Psoas muscle (tissue), 8 donors: ENCODE data around the gene RPS6KC1. TPM values are rescaled to one million over a fixed set of nuclear protein-coding genes. Genes with fewer than 3 reads are reported as not detected.

Source experiments
- ATAC-seq, 4 donors: fragments of 200-7000 bp; cut with Tn5 transposase; one replicate each; pipeline ENCODE4 v1.9.1; 2020; ENCODE audit warnings: moderate library complexity in 3 of 4, mild to moderate bottlenecking in 2 of 4
- DNase-seq, 2 donors: peaks; one replicate each; pipeline ENCODE4 v3.0.0-alpha.2; 2020
- H3K27ac ChIP-seq: fragments of 200-600 bp; one replicate; pipeline ENCODE4 v1.8.0; 2022
- H3K27me3 ChIP-seq, 3 donors: fragments of 200-600 bp in 1 of 3; one replicate each; pipeline versions ENCODE4 v1.6.1 to v1.8.0; 2013 to 2022; ENCODE audit warnings: low read length in 2 of 3, mild to moderate bottlenecking in 2 of 3, moderate library complexity in 1 of 3; ENCODE audit not compliant: insufficient read depth in 3 of 3
- H3K36me3 ChIP-seq, 2 donors: fragments of 200-600 bp in 1 of 2; one replicate each; pipeline versions ENCODE4 v1.6.1 to v1.8.0; 2013 to 2022; ENCODE audit warnings: low read depth in 1 of 2, mild to moderate bottlenecking in 1 of 2, moderate library complexity in 1 of 2; ENCODE audit not compliant: insufficient read depth in 1 of 2
- H3K4me1 ChIP-seq: fragments of 200-600 bp; one replicate; pipeline ENCODE4 v1.8.0; 2022
- H3K4me3 ChIP-seq: fragments of 200-600 bp; one replicate; pipeline ENCODE4 v1.8.0; 2022; ENCODE audit warnings: mild to moderate bottlenecking
- H3K9me3 ChIP-seq: fragments of 200-600 bp; one replicate; pipeline ENCODE4 v1.8.0; 2022
- WGBS, 3 donors: extraction: QIAGEN DNeasy Blood & Tissue Kit; methylation state at CpG; one replicate each; pipeline versions ENCODE4 v1.1.6 to v1.1.7; 2013; 5-methylcytosine and 5-hydroxymethylcytosine counted together
- intact Hi-C, 2 donors: fragments of 100-400 bp; cut with DNase I; formaldehyde crosslinking; loops; one replicate each; pipeline versions ENCODE4 v1.11.0 to v1.14.2; 2022
- polyA plus RNA-seq, 3 donors: library from polyadenylated mRNA; stranded (reverse); fragments of 200-250 nt; gene quantifications; one replicate each; pipeline ENCODE4 v1.2.3, GENCODE V29; 2013
- total RNA-seq, 4 donors: library from RNA; stranded (reverse); fragmentation: NEBNext Ultra II Directional in 2 of 4; extraction: Animal tissue kit (Norgen Biotek cat#: 25700) in 2 of 4; gene quantifications; one replicate each; pipeline versions ENCODE4 v1.2.1 to v1.2.4, GENCODE V29; 2021 to 2023
- TF ChIP-seq, protein P1 (sequence below): fragments of 200-600 bp; IDR thresholded peaks from one replicate; pipeline ENCODE4 v1.8.0; 2022; ENCODE audit warnings: antibody characterized with exemption
- donor health status: healthy with polysubstance abuse.
- donor health status: DM: no; HTN: no; CAD: no; lungs with moderate emphysema.
- donor health status: Bipolar disorder and iron deficiency.
- donor health status: healthy.
- donor health status: DM: yes; HTN: yes; CAD: no.
- donor health status: DM: no; HTN: no; CAD: no.
- donor health status: DM: no; HTN: no; CAD: no.
- donor health status: DM: yes; HTN: yes; CAD: no.

RPS6KC1 gene
- total and polyA plus RNA-seq, 7 donors: 8.0 to 19.8 (median 14.0) TPM

DNA sequence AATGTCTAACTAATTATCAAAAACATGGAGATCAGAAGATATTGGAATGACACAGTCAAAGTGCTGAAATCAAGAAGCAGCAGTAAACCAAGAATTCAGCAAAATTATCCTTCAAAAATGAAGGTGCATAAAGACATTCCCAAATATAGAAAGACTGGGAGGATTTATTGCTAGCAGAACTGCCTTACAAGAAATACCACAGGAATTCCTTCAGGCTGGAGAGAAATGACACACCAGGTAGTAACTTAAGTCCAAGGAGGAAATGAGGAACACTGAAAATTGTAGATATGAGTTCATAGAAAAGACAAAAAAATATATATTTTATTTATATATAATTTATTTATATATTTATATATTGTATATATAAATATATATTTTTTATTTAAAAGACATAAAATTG is 217.2 kb downstream of the RPS6KC1 start:
- Histone ChIP-seq H3K27me3 (no peaks in the 10 kb centered on the region), H3K36me3 (peaks cover 0 to 3% of the 10 kb centered on the region in 2 donors), H3K27ac (no peak overlapping the region), H3K9me3 (no peaks in the 10 kb centered on the region), H3K4me1 (no peaks in the 10 kb centered on the region), H3K4me3 (no peak overlapping the region)
- no peak for DNase-seq
- TF ChIP-seq, protein P1, sequence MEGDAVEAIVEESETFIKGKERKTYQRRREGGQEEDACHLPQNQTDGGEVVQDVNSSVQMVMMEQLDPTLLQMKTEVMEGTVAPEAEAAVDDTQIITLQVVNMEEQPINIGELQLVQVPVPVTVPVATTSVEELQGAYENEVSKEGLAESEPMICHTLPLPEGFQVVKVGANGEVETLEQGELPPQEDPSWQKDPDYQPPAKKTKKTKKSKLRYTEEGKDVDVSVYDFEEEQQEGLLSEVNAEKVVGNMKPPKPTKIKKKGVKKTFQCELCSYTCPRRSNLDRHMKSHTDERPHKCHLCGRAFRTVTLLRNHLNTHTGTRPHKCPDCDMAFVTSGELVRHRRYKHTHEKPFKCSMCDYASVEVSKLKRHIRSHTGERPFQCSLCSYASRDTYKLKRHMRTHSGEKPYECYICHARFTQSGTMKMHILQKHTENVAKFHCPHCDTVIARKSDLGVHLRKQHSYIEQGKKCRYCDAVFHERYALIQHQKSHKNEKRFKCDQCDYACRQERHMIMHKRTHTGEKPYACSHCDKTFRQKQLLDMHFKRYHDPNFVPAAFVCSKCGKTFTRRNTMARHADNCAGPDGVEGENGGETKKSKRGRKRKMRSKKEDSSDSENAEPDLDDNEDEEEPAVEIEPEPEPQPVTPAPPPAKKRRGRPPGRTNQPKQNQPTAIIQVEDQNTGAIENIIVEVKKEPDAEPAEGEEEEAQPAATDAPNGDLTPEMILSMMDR: no peak
- intact Hi-C loops: loop anchor here in 1 of 2 donors (5.0 kb wide), 1 partner anchor 1216 kb away; no protein-coding TSS in a partner anchor
- no peak for ATAC-seq

- H3K27ac ChIP-seq: no peak overlapping the region
- intact Hi-C loops: loop anchor here in 1 of 2 donors (5.0 kb wide), 1 partner anchor 1218 kb away; no protein-coding TSS in a partner anchor
- H3K4me3 ChIP-seq: no peak overlapping the region
- no peaks in the 10 kb centered on the region for H3K9me3 ChIP-seq
- H3K4me1 ChIP-seq: no peaks in the 10 kb centered on the region
- no peaks in the 10 kb centered on the region for H3K27me3 ChIP-seq
- TF ChIP-seq, protein P1: no peak
- ATAC-seq: no peak
- no peak for DNase-seq
- peaks cover 0 to 5% of the 10 kb centered on the region in 2 donors for H3K36me3 ChIP-seq
- 70 to 82% (median 76%) methylated on average over 1 of the region's 1 CpG for WGBS, 3 donors
Measured at GRCh38 chr1:213269829-213270228, 218.8 kb downstream of the RPS6KC1 start.

DNA sequence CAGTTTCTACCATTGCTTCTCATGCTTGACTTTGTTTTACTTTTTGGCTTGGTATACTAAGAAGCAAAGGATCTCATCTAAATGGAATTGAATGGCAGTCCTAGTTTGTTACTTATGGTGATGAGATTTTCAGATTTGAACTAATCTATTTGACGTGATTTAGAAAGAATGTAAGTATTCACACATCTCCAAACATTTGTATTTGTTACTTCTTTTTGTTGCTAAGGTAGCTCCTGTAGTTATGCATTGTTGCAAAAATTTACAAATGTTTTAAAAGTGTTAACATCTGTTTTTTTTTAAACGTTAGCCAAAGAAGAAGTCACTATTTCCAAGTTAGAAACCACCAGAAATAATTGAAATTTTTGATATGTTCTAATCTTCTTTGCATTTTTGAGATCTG is 222.5 kb downstream of the RPS6KC1 start:
- no peak overlapping the region for H3K27ac ChIP-seq
- ATAC-seq: no peak
- H3K4me3 ChIP-seq: no peak overlapping the region
- no peaks in the 10 kb centered on the region for H3K9me3 ChIP-seq
- H3K27me3 ChIP-seq: no peaks in the 10 kb centered on the region
- no peak for DNase-seq
- intact Hi-C loops: no loop called here
- H3K36me3 ChIP-seq: peaks cover 0 to 9% of the 10 kb centered on the region in 2 donors
- TF ChIP-seq, protein P1: no peak
- H3K4me1 ChIP-seq: peaks cover 13% of the 10 kb centered on the region
- 50 to 77% (median 61%) methylated on average over 2 of the region's 2 CpGs for WGBS, 3 donors

GRCh38 chr1:213274140-213274539 is 223.1 kb downstream of the RPS6KC1 start:
- intact Hi-C loops: no loop called here
- ATAC-seq (no peak), DNase-seq (no peak)
- H3K4me1 ChIP-seq: peaks cover 13% of the 10 kb centered on the region
- no peaks in the 10 kb centered on the region for H3K27me3 ChIP-seq
- H3K9me3 ChIP-seq: no peaks in the 10 kb centered on the region
- peaks cover 0 to 9% of the 10 kb centered on the region in 2 donors for H3K36me3 ChIP-seq
- no peak overlapping the region for H3K27ac ChIP-seq
- H3K4me3 ChIP-seq: no peak overlapping the region
- TF ChIP-seq, protein P1: no peak

DNA sequence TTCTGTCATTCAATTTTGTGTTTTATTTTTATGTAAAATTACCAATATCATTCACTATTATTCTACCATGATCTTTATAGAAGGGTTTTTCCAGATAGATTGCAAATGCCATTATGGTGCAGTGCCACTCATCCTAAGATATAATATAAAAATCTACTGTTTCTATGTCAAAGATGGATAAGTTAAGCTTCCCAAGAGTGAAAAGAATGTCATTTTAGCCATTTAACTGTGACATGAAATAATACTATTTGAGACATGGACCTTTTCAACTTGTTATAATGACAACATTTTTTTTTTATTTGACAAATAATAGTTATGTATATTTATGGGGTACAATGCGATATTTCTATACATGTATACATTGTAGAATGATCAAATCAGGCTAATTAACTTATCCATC is 224.3 kb downstream of the RPS6KC1 start:
- TF ChIP-seq, protein P1: no peak
- Histone ChIP-seq H3K4me3 (no peak overlapping the region), H3K9me3 (no peaks in the 10 kb centered on the region), H3K36me3 (peaks cover 0 to 9% of the 10 kb centered on the region in 2 donors), H3K27me3 (no peaks in the 10 kb centered on the region), H3K4me1 (peaks cover 13% of the 10 kb centered on the region), H3K27ac (no peak overlapping the region)
- ATAC-seq (no peak), DNase-seq (no peak)
- 96 to 100% (median 98%) methylated on average over 1 of the region's 1 CpG for WGBS, 3 donors
- intact Hi-C loops: no loop called here
